ENCODE results near the gene SLC9A9. TPM values are rescaled to one million over a fixed set of nuclear protein-coding genes. Genes with fewer than 3 reads are reported as not detected.

Gene SLC9A9
- total and polyA plus RNA-seq, 9 of the 15 experiments (the other 6 are each of a cell fraction or from before 2014, with no cell fraction given): 0.03 to 0.13 TPM; not detected in 7

DNA sequence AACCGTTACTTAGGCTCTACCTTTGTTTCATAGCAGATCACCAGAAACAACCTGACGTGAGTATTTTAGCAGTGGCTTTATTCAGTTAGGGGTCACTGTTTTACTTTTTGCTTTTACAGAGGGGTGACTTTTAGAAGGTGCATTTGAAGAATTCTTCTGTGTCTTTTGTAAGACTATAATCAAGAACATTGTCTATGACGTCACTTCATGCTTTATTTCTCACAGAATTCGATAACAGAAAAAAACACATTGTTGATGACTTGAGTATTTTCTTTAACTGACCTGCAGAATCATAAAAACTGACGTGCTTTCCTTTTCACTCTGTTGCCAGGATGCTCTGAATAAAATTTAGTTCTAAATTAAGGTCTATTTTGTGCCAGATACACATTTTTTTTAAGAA is 244.5 kb downstream of the SLC9A9 start:
- H3K9me1 ChIP-seq (ENCODE audit: control insufficient read depth, insufficient read depth, low read length): no peaks in the 10 kb centered on the region
- H3K9me3 ChIP-seq (replicated peaks; ENCODE audit: control insufficient read depth, insufficient read depth, low read depth, low read length): no peaks in the 10 kb centered on the region
- intact Hi-C loops (cut with micrococcal nuclease) (no loop called here), in situ Hi-C loops (cut with MboI) (no loop called here)
- no peak for TF ChIP-seq ZNF431 (CRISPR knock-in tag; IDR thresholded peaks at IDR 0.05)
- no peak for TF ChIP-seq POU5F1 (IDR thresholded peaks at IDR 0.05; ENCODE audit: borderline replicate concordance, low read depth, low read length, partially characterized antibody)
- no peak for TF ChIP-seq KLF1 (tag; IDR thresholded peaks at IDR 0.05)
- TF ChIP-seq, protein P1, sequence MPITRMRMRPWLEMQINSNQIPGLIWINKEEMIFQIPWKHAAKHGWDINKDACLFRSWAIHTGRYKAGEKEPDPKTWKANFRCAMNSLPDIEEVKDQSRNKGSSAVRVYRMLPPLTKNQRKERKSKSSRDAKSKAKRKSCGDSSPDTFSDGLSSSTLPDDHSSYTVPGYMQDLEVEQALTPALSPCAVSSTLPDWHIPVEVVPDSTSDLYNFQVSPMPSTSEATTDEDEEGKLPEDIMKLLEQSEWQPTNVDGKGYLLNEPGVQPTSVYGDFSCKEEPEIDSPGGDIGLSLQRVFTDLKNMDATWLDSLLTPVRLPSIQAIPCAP (CRISPR knock-in tag; IDR thresholded peaks at IDR 0.05; ENCODE audit: borderline replicate concordance): no peak
- TF ChIP-seq ZNF134 (CRISPR knock-in tag; conservative IDR thresholded peaks at IDR 0.05): no peak
- no peak for TF ChIP-seq ATF1 (CRISPR knock-in tag; IDR thresholded peaks at IDR 0.05)
- TF ChIP-seq ATF1 (tag; IDR thresholded peaks at IDR 0.05): peak; percentile 63
- TF ChIP-seq NCOA4 (IDR thresholded peaks at IDR 0.05; ENCODE audit: partially characterized antibody): no peak
- TF ChIP-seq ARID2 (IDR thresholded peaks at IDR 0.05): no peak
- no peaks in the 10 kb centered on the region for H3K4me1 ChIP-seq (replicated peaks in 1 of 2; ENCODE audit: control insufficient read depth in 2 of 2, insufficient read depth in 2 of 2, low read length in 2 of 2)
- H3K4me2 ChIP-seq (ENCODE audit: insufficient read depth, low read length): no peak overlapping the region
- DNase-seq (ENCODE audit: extremely low read depth in 1 of 4, low spot score in 3 of 4) (no peak), FAIRE-seq (no peak), ATAC-seq (no peak)
- no peak overlapping the region for H2AFZ ChIP-seq (ENCODE audit: low read depth, low read length)
- no peaks in the 10 kb centered on the region for H4K20me1 ChIP-seq (replicated peaks; ENCODE audit: control insufficient read depth, insufficient read depth, low read length)
- no peaks in the 10 kb centered on the region for H3K79me2 ChIP-seq (ENCODE audit: control insufficient read depth, insufficient read depth, low read length)
- no TSS peak for BruUV-seq (replicated peaks)
- H3K36me3 ChIP-seq (ENCODE audit: control insufficient read depth, insufficient read depth, low read length): no peaks in the 10 kb centered on the region
- no peak overlapping the region for H3K9ac ChIP-seq (ENCODE audit: insufficient read depth in 1 of 2, low read depth in 2 of 2, low read length in 2 of 2)
- ChIA-PET CTCF (ENCODE audit: low intra/inter-chr PET ratio) (no interaction called here), POLR2A (no interaction called here)
- 8% methylated on average over 5 of the region's 5 CpGs for WGBS (ENCODE audit: insufficient coverage, low coverage, missing lambda C conversion rate)
- no peak overlapping the region for H3K4me3 ChIP-seq
- no peaks in the 10 kb centered on the region; a peak in 1 of 5 replicates for H3K27me3 ChIP-seq (ENCODE audit: control insufficient read depth in 2 of 2, insufficient read depth in 2 of 2, low read length in 2 of 2)
- H3K27ac ChIP-seq (ENCODE audit: extremely low read depth, low read depth, low read length): no peak overlapping the region
